ENCODE data around the gene ZRANB3.
"Not testable (repeated sequence)": the region's sequence is repeated elsewhere in the genome, so short reads cannot be mapped to it uniquely, and the experiment has no call there.

The ZRANB3 gene

DNA sequence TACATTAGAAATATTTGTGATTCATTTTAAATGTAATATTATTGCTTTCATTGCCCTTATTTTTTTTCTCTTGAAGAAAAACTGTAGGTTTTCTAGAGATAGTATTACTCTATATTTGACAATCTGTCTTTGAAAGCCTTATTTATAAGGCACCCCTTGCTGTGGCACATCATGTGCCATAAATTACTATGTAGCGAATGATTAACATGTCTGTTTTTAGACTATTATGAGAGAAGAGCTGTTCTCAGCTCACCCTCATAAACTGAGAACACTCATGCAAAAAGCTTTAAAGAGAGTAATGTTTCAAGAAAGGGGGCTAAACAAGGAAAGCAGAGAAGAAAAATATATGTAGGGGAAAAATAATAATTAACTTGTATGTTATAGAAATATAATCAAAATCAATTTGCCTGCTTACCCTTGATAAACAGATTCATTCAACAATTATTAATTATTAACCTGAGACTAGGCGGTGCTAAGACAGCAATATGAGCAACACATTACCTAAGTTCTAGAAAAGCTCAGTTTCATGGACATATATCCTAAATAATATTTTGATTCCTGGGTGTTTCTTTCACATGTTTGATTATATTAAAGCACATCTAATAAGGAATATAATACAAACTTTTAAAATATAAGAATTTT, 409.9 kb downstream of the ZRANB3 start:
- DNase-seq, result no peak

DNA sequence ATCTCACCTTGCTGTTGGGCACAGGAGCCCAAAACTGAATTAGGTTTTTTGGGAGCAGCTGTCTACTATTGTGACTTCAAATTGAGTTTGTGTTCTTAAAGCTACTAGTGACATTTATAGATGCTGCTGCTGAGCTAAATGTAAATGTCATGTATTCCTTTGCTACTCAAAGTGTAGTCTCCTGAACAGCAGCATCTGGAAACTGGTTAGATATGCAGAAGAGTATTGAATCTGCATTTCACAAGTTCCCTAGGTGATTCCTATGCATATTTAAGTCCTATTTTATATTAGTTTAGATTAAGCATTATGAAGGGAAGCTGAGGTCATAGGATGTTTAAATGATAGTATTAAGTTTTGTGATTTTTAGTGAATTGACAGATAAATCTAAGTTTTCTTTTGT, 411.4 kb downstream of the ZRANB3 start:
- no peak for DNase-seq

DNA sequence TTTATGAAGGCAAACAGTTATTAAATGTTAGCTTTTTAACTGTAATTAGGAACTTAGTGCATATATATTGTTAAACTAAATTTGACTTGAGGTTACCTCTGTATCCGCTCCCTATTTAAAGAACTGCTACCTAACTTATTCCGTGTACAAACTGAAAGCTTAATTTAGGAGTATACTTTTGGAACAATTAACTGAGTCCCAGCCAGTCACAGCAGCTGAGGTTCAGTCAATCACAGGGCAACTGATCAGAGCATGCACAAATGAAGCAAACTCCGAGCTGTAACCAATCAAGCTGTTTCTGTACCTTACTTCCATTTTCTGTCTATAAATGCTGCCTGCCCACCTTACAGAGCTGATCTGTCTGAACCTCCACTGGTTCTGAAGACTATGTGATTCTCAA, 417.7 kb downstream of the ZRANB3 start:
- DNase-seq, result no peak

DNA sequence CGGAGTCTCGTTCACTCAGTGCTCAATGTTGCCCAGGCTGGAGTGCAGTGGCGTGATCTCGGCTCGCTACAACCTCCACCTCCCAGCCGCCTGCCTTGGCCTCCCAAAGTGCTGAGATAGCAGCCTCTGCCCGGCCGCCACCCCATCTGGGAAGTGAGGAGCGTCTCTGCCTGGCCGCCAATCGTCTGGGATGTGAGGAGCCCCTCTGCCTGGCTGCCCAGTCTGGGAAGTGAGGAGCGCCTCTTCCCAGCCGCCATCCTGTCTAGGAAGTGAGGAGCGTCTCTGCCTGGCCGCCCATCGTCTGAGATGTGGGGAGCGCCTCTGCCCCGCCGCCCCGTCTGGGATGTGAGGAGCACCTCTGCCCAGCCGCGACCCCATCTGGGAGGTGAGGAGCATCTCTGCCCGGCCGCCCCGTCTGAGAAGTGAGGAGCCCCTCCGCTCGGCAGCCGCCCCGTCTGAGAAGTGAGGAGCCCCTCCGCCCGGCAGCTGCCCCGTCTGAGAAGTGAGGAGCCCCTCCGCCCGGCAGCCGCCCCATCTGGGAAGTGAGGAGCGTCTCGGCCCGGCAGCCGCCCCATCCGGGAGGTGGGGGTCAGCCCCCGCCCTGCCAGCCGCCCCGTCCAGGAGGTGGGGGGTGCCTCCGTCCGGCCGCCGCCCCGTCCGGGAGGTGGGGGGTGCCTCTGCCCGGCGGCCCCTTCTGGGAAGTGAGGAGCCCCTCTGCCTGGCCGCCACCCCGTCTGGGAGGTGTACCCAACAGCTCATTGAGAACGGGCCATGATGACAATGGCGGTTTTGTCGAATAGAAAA, 425.3 kb downstream of the ZRANB3 start:
- DNase-seq, result not testable (repeated sequence)

DNA sequence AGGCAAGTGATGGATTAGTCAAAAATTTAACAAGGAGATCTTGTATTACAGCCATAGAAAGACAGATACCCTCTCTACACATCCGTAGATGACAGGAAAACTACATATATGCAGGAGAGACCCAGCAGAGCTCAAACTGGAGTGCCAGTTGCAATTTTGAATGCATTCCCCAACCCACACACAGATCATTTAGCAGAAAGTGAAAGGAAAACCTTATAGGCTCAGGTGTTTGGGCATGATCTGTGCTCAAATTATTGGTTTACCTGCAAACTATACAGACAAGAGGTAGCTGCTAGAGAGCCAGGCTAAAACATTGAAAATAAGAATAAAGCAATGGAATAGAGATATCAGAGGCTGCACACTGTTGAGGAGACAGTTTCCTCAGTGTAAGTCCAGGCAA, 427.2 kb downstream of the ZRANB3 start:
- DNase-seq, result no peak

GRCh38 chr2:135099802-135100483, 431.1 kb downstream of the ZRANB3 start:
- no peak for DNase-seq

GRCh38 chr2:135097532-135098231, 433.3 kb downstream of the ZRANB3 start:
- DNase-seq, result no peak

GRCh38 chr2:135096665-135097446, 434.2 kb downstream of the ZRANB3 start:
- DNase-seq, result no peak

- DNase-seq, result no peak
These were observed 435.4 kb downstream of the ZRANB3 start for GRCh38 chr2:135095591-135095990.

GRCh38 chr2:135094508-135094907, 436.5 kb downstream of the ZRANB3 start:
- DNase-seq, result no peak

DNA sequence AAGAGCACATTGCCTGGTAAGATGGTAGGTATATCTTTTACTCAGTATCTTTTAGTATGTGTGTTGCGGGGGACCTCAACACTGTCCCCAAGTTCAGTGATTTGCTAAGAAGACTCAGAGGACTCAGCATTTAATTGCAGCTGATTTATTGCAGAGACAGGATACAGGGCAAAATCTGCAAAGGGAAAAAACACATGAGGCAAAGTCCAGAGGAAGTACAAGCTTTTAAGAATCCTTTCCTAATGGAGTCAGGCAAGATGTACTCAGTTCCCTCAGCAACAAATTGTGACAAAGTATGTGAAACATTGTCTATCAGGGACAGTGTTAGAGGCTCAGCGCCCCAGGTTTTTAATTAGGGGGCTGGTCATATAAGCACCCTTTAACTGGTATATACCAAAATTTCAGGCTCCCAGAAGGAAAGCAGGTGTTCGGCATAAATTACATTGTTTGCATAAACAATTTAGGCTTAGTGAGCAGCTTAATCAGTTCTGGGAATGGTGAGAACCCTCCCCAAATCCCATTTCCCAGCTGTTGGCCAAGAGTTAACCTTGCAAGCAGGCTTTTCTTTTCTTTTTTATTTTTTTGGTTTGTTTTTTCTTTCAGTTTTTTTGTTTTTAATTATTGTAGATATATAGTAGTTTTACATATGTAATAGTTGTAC, 437.2 kb downstream of the ZRANB3 start:
- DNase-seq, result no peak

DNA sequence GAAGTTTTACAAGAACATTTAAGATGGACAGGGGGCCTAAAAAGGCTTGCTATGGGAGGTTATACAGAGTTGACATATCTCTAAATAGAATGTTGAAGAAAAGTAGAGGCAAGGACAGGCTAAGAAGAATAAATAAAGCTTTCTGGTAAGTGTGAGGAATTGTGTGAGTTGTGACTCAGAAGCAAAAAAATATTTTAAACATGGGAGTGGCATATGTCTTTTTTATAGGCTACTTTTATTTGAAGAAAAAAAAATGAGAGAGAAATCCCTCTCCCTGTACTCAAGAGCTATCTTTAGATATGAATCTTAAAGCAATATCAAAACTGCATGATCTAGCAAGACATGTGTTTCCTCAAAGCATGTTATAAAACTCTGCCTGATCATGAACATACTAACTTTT, 437.8 kb downstream of the ZRANB3 start:
- DNase-seq, result no peak

DNA sequence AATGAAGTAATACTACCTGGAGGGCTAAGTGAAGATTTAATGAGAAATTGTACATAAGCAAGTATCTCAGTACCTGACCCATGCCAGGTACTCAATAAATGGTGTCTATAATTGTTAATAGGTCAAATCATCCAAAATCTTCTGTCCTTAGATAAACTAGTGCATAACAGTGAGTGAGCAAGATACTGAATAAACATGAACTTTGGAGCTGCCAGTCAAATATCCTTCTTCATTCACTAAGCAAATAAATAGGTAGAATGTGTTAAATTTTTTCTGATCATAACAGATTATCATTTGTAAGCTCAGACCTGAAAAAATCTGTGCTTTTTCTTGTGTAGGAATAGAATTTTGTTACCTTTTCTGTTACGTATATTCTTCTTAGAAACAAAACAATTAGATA, 439.3 kb downstream of the ZRANB3 start:
- no peak for DNase-seq

DNA sequence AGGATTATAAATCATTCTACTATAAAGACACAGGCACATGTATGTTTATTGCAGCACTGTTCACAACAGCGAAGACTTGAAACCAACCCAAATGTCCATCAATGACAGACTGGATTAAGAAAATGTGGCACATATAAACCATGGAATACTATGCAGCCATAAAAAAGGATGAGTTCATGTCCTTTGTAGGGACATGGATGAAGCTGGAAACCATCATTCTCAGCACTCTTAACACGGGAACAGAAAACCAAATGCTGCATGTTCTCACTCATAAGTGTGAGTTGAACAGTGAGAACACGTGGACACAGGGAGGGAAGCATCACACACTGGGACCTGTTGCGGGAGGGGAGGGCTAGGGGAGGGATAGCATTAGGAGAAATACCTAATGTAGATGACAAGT, 441.4 kb downstream of the ZRANB3 start:
- DNase-seq, result not testable (repeated sequence)

All from NCI-H1436 (cell line).